PFSK-1 (cell line): ENCODE data around the gene KIAA0319L.

Source experiments
- FOXP2 ChIP-seq: optimal IDR thresholded peaks from 2 replicates; pipeline ENCODE3; 2011; ENCODE audit warnings: borderline replicate concordance, control low read depth, inconsistent platforms; ENCODE audit not compliant: insufficient read depth; ENCODE audit errors: extremely low read length, extremely low read depth
- POLR2AphosphoS5 ChIP-seq: IDR thresholded peaks from 2 replicates; pipeline ENCODE4 v1.6.1; 2012; ENCODE audit warnings: low read depth, mild to moderate bottlenecking, control low read depth, low read length, moderate library complexity
- REST ChIP-seq, 2 experiments: IDR thresholded peaks; 2 replicates each; pipeline versions ENCODE4 v1.6.1 to v1.8.0; 2011 to 2012; ENCODE audit warnings: low read depth in 2 of 2, low read length in 2 of 2, control low read depth in 1 of 2, inconsistent platforms in 1 of 2, mild to moderate bottlenecking in 1 of 2, moderate library complexity in 1 of 2; ENCODE audit not compliant: insufficient read depth in 1 of 2
- SIN3A ChIP-seq: IDR thresholded peaks from 2 replicates; pipeline ENCODE4 v1.6.1; 2012; ENCODE audit warnings: mild to moderate bottlenecking, low read length, moderate library complexity, borderline replicate concordance; ENCODE audit not compliant: insufficient read depth
- TAF1 ChIP-seq: IDR thresholded peaks from 2 replicates; pipeline ENCODE4 v1.6.1; 2012; ENCODE audit warnings: low read length, control low read depth, borderline replicate concordance; ENCODE audit not compliant: insufficient read depth

Gene KIAA0319L

DNA sequence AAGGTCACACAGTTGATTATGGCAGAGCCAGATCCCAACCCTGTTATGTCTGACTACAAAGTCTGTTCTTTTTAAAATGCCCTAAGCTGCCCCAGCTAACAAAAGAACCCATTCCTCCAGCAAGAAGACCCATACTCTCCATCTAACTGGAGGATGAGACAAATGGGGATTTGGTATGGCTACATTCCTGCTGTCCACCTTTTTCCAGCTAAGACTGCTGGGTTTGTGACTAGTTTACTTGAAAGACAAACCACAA, 112.8 kb downstream of the KIAA0319L start:
- TF ChIP-seq SIN3A (no peak), REST (IDR thresholded peaks at IDR 0.05; ENCODE audit: insufficient read depth in 1 of 2, low read depth in 2 of 2, low read length in 2 of 2) (no peak), TAF1 (no peak)

GRCh38 chr1:35443768-35444518, 113.3 kb downstream of the KIAA0319L start:
- no peak for TF ChIP-seq TAF1
- no peak for TF ChIP-seq REST (IDR thresholded peaks at IDR 0.05; ENCODE audit: insufficient read depth in 1 of 2, low read depth in 2 of 2, low read length in 2 of 2)
- no peak for TF ChIP-seq FOXP2
- TF ChIP-seq SIN3A, result no peak
- no peak for TF ChIP-seq POLR2AphosphoS5

- TF ChIP-seq FOXP2 (no peak), SIN3A (no peak), POLR2AphosphoS5 (no peak), TAF1 (no peak), REST (IDR thresholded peaks at IDR 0.05; ENCODE audit: insufficient read depth in 1 of 2, low read depth in 2 of 2, low read length in 2 of 2) (no peak)
Measured at GRCh38 chr1:35442734-35443133, 114.5 kb downstream of the KIAA0319L start.

- TF ChIP-seq REST (IDR thresholded peaks at IDR 0.05; ENCODE audit: insufficient read depth in 1 of 2, low read depth in 2 of 2, low read length in 2 of 2), result no peak
- no peak for TF ChIP-seq FOXP2
- no peak for TF ChIP-seq POLR2AphosphoS5
- no peak for TF ChIP-seq SIN3A
- TF ChIP-seq TAF1, result no peak
Measured at GRCh38 chr1:35441926-35442579, 115.2 kb downstream of the KIAA0319L start.
